NCI-H748 treated with DMSO at 0.1 percent for 48 hours (cell line): ENCODE measurements around the gene FAF1.

ENCODE experiments used
- DNase-seq: peaks from one replicate; lab custom pipeline; 2025; lab: John Stamatoyannopoulos, UW

Gene FAF1

GRCh38 chr1:50426702-50427085 lies 533.4 kb downstream of the FAF1 start:
- DNase-seq = no peak

GRCh38 chr1:50426108-50426700 lies 533.9 kb downstream of the FAF1 start:
- DNase-seq = no peak

- no peak for DNase-seq
Measured at GRCh38 chr1:50425376-50426107, 534.5 kb downstream of the FAF1 start.

- no peak for DNase-seq
Measured at GRCh38 chr1:50424884-50425375, 535.1 kb downstream of the FAF1 start.

- DNase-seq = no peak
Measured at GRCh38 chr1:50424045-50424883, 535.8 kb downstream of the FAF1 start.

GRCh38 chr1:50423670-50424000 lies 536.4 kb downstream of the FAF1 start:
- DNase-seq = no peak

GRCh38 chr1:50422946-50423669 lies 537.0 kb downstream of the FAF1 start, which contains the start of gene DMRTA2:
Gene DMRTA2, minus strand, starts transcription at chr1:50423443. Its CDS starts 1,907 bp downstream, at chr1:50421536.
- DNase-seq = peak; percentile 83

- no peak for DNase-seq
Measured at GRCh38 chr1:50422675-50422945, 537.5 kb downstream of the FAF1 start.

- DNase-seq = no peak
Measured at GRCh38 chr1:50421768-50422674, 538.0 kb downstream of the FAF1 start.

GRCh38 chr1:50421366-50421748 lies 538.7 kb downstream of the FAF1 start:
- no peak for DNase-seq

- DNase-seq = no peak
Measured at GRCh38 chr1:50420689-50421365, 539.2 kb downstream of the FAF1 start.

- DNase-seq = no peak
Measured at GRCh38 chr1:50419907-50420677, 540.0 kb downstream of the FAF1 start.

GRCh38 chr1:50419192-50419906 lies 540.7 kb downstream of the FAF1 start:
- DNase-seq = no peak

GRCh38 chr1:50418600-50419109 lies 541.4 kb downstream of the FAF1 start:
- no peak for DNase-seq

GRCh38 chr1:50417946-50418599 lies 542.0 kb downstream of the FAF1 start:
- no peak for DNase-seq

GRCh38 chr1:50417507-50417906 lies 542.6 kb downstream of the FAF1 start:
- no peak for DNase-seq

GRCh38 chr1:50416553-50417453 lies 543.3 kb downstream of the FAF1 start:
- DNase-seq = no peak

- no peak for DNase-seq
Measured at GRCh38 chr1:50416150-50416527, 543.9 kb downstream of the FAF1 start.
